ENCODE results near the gene JMJD1C.

JMJD1C gene

GRCh38 chr10:63201118-63201517 lies 264.7 kb downstream of the JMJD1C start:
- Histone ChIP-seq H3K9ac (no peak overlapping the region), H3K27me3 (ENCODE audit: control insufficient read depth, insufficient read depth, low read length) (no peaks in the 10 kb centered on the region), H3K4me1 (no peaks in the 10 kb centered on the region), H3K9me3 (ENCODE audit: control insufficient read depth, low read length) (no peaks in the 10 kb centered on the region), H3K36me3 (ENCODE audit: control insufficient read depth, insufficient read depth, low read length) (no peaks in the 10 kb centered on the region), H2AFZ (no peak overlapping the region), H3K4me2 (ENCODE audit: low read length) (no peak overlapping the region), H3K4me3 (ENCODE audit: low read depth, low read length) (no peak overlapping the region), H3K27ac (no peak overlapping the region), H3K79me2 (peaks cover 3% of the 10 kb centered on the region)
- TF ChIP-seq, protein P1, sequence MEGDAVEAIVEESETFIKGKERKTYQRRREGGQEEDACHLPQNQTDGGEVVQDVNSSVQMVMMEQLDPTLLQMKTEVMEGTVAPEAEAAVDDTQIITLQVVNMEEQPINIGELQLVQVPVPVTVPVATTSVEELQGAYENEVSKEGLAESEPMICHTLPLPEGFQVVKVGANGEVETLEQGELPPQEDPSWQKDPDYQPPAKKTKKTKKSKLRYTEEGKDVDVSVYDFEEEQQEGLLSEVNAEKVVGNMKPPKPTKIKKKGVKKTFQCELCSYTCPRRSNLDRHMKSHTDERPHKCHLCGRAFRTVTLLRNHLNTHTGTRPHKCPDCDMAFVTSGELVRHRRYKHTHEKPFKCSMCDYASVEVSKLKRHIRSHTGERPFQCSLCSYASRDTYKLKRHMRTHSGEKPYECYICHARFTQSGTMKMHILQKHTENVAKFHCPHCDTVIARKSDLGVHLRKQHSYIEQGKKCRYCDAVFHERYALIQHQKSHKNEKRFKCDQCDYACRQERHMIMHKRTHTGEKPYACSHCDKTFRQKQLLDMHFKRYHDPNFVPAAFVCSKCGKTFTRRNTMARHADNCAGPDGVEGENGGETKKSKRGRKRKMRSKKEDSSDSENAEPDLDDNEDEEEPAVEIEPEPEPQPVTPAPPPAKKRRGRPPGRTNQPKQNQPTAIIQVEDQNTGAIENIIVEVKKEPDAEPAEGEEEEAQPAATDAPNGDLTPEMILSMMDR (IDR thresholded peaks at IDR 0.05): no peak

- Histone ChIP-seq H3K4me1 (no peaks in the 10 kb centered on the region), H3K27ac (no peak overlapping the region), H3K9me3 (ENCODE audit: control insufficient read depth, low read length) (no peaks in the 10 kb centered on the region), H3K36me3 (ENCODE audit: control insufficient read depth, insufficient read depth, low read length) (no peaks in the 10 kb centered on the region), H3K9ac (no peak overlapping the region), H3K4me3 (ENCODE audit: low read depth, low read length) (no peak overlapping the region), H3K79me2 (no peaks in the 10 kb centered on the region), H3K27me3 (ENCODE audit: control insufficient read depth, insufficient read depth, low read length) (no peaks in the 10 kb centered on the region), H3K4me2 (ENCODE audit: low read length) (no peak overlapping the region), H2AFZ (no peak overlapping the region)
- TF ChIP-seq, protein P1 (IDR thresholded peaks at IDR 0.05): no peak
Measured at GRCh38 chr10:63200431-63200830, 265.3 kb downstream of the JMJD1C start.

GRCh38 chr10:63199716-63200115 lies 266.1 kb downstream of the JMJD1C start:
- Histone ChIP-seq H3K4me3 (ENCODE audit: low read depth, low read length) (no peak overlapping the region), H2AFZ (no peak overlapping the region), H3K79me2 (no peaks in the 10 kb centered on the region), H3K9me3 (ENCODE audit: control insufficient read depth, low read length) (no peaks in the 10 kb centered on the region), H3K4me2 (ENCODE audit: low read length) (no peak overlapping the region), H3K27ac (no peak overlapping the region), H3K9ac (no peak overlapping the region), H3K36me3 (ENCODE audit: control insufficient read depth, insufficient read depth, low read length) (no peaks in the 10 kb centered on the region), H3K27me3 (ENCODE audit: control insufficient read depth, insufficient read depth, low read length) (no peaks in the 10 kb centered on the region), H3K4me1 (no peaks in the 10 kb centered on the region)
- TF ChIP-seq, protein P1 (IDR thresholded peaks at IDR 0.05): no peak

DNA sequence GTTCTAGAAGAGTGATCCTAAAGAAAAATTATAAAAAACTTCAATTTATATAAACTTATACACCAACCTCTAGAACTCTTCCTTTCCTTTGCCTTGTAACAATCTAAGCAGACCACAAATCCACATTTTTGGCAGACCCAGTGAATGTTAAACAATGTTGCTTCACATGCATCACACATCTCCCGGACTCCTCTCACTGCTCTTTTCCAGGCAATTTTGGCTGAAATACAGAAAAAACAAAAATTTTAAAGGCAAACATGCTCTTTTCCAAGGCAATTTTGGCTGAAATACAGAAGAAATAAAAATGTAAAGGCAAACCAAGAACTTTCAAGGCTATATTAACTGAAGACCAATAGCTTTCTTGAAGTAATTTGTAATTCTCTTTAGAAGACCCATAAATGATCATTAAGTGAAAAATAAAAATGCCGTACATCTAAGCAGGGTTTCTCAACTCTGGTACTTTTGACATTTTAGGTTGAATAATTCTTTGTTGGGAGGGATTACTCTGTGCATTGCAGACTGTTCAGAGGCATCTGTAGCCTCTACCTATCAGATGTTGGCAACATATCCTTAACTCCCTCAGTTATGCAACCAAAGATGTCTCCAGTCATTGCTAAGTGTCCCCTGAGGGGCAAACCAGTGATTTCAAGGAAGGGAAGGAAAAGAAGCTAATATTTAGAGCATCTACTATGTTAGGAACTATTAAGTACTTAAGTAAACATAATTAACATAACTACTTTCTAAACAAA lies 268.3 kb downstream of the JMJD1C start:
- TF ChIP-seq, protein P1 (IDR thresholded peaks at IDR 0.05): no peak
- no peaks in the 10 kb centered on the region for H3K4me1 ChIP-seq
- no peaks in the 10 kb centered on the region for H3K36me3 ChIP-seq (ENCODE audit: control insufficient read depth, insufficient read depth, low read length)
- H3K4me3 ChIP-seq (ENCODE audit: low read depth, low read length): no peak overlapping the region
- H3K9me3 ChIP-seq (ENCODE audit: control insufficient read depth, low read length): no peaks in the 10 kb centered on the region
- no peaks in the 10 kb centered on the region for H3K27me3 ChIP-seq (ENCODE audit: control insufficient read depth, insufficient read depth, low read length)
- H2AFZ ChIP-seq: no peak overlapping the region
- H3K79me2 ChIP-seq: no peaks in the 10 kb centered on the region
- H3K27ac ChIP-seq: no peak overlapping the region
- no peak overlapping the region for H3K4me2 ChIP-seq (ENCODE audit: low read length)
- H3K9ac ChIP-seq: no peak overlapping the region

GRCh38 chr10:63192826-63193225 lies 273.0 kb downstream of the JMJD1C start:
- TF ChIP-seq, protein P1 (IDR thresholded peaks at IDR 0.05): no peak
- H3K4me1 ChIP-seq: no peaks in the 10 kb centered on the region
- no peak overlapping the region for H3K4me2 ChIP-seq (ENCODE audit: low read length)
- no peaks in the 10 kb centered on the region for H3K9me3 ChIP-seq (ENCODE audit: control insufficient read depth, low read length)
- H3K27ac ChIP-seq: no peak overlapping the region
- peaks cover 4% of the 10 kb centered on the region for H3K79me2 ChIP-seq
- H3K36me3 ChIP-seq (ENCODE audit: control insufficient read depth, insufficient read depth, low read length): no peaks in the 10 kb centered on the region
- no peak overlapping the region for H3K4me3 ChIP-seq (ENCODE audit: low read depth, low read length)
- no peak overlapping the region for H2AFZ ChIP-seq
- H3K9ac ChIP-seq: no peak overlapping the region
- no peaks in the 10 kb centered on the region for H3K27me3 ChIP-seq (ENCODE audit: control insufficient read depth, insufficient read depth, low read length)
